Measurements from ENCODE around the gene GPR158.

Gene GPR158

DNA sequence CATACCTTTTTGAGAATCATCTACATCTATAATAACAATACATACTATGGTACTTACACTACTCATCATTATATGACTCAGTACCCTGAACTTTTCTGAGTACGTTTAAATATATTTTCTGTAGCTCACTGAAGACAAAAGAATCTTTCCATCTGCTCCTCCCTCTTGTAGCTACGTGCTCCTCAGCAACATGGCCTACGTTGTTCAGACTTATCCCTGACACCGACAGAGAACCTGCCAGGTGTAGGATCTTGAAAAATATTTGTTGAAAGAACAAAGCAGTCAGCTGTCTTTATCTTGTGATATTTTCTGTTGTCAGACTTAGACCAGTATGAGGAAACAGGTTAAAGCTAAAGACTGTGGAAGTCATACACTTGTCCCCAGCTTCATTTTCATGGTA, 403.3 kb downstream of the GPR158 start:
- no peak for DNase-seq (ENCODE audit: low read depth in 2 of 2)

GRCh38 chr10:25582961-25583360, 408.2 kb downstream of the GPR158 start:
- DNase-seq (ENCODE audit: low read depth in 2 of 2), result no peak

GRCh38 chr10:25600651-25601050, 425.9 kb downstream of the GPR158 start:
- no peak for DNase-seq (ENCODE audit: low read depth in 2 of 2)

DNA sequence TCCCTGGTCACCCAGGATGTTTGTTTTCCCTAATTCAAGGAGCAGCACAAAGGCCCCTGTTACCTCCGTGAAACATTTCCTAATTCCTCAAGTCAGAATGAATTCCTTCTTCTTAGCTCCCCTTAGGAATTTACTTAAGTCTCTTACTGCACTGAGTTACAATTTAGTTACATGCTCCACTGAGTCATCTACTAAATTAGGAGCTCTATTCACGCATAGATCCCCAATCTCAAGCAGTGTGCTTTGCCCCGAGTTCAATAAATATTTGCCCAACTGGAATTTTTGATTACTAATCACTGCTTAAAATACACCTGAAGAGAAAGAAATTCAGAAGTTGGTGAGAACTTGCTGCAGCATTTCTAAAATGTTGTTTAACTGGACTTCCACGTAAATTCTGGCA, 429.8 kb downstream of the GPR158 start:
- no peak for DNase-seq (ENCODE audit: low read depth in 2 of 2)

GRCh38 chr10:25614652-25615051, 439.9 kb downstream of the GPR158 start:
- no peak for DNase-seq (ENCODE audit: low read depth in 2 of 2)

DNA sequence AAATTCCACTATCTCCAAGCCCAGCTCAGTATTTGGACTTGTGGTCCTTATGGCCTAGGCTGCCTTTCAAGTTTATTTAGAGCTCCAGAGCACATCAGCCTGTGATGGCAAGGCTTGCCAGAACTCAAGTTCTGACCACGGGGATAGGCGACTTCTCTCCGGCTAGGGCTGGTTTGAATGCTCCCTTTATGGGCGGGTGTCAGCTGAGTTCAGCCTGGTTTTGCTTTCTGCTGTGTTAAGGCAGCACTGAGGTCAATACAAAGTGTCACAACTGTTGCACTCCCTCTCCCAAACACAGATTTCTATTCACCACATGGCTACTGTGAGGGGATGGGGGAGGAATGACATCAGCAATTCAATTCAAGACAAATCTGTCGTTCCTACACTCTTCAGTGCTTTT, 441.1 kb downstream of the GPR158 start:
- no peak for DNase-seq (ENCODE audit: low read depth in 2 of 2)

GRCh38 chr10:25616903-25617592, 442.2 kb downstream of the GPR158 start:
- no peak for DNase-seq (ENCODE audit: low read depth in 2 of 2)

GRCh38 chr10:25627606-25628005, 452.8 kb downstream of the GPR158 start:
- no peak for DNase-seq (ENCODE audit: low read depth in 2 of 2)

GRCh38 chr10:25629333-25629732, 454.5 kb downstream of the GPR158 start:
- DNase-seq (ENCODE audit: low read depth in 2 of 2), result no peak

GRCh38 chr10:25631471-25631870, 456.7 kb downstream of the GPR158 start:
- no peak for DNase-seq (ENCODE audit: low read depth in 2 of 2)

GRCh38 chr10:25632802-25633201, 458.0 kb downstream of the GPR158 start:
- no peak for DNase-seq (ENCODE audit: low read depth in 2 of 2)

GRCh38 chr10:25633542-25633941, 458.7 kb downstream of the GPR158 start:
- no peak for DNase-seq (ENCODE audit: low read depth in 2 of 2)

GRCh38 chr10:25639646-25640045, 464.8 kb downstream of the GPR158 start:
- DNase-seq (ENCODE audit: low read depth in 2 of 2), result no peak

DNA sequence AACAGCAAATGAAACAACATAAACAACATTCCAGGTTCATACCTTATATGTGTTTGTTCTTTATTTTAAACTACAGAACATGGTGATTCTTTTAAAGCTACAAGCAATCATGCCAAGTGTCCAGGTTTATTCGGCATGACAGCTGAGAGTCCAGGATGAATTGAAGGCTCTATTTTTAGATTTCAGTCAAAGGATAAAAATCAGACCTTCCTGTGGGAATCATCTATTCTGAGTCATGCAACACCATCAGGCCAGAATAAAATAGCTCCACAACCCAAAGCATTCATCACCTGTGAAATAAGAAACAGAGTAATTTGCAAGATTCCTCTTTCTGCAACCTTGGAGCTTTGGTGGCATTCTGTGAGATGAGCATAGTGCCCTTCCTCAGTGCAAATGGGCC, 466.8 kb downstream of the GPR158 start:
- DNase-seq (ENCODE audit: low read depth in 2 of 2), result no peak

- DNase-seq (ENCODE audit: low read depth in 2 of 2), result no peak
These were observed 467.9 kb downstream of the GPR158 start for GRCh38 chr10:25642721-25643120.

DNA sequence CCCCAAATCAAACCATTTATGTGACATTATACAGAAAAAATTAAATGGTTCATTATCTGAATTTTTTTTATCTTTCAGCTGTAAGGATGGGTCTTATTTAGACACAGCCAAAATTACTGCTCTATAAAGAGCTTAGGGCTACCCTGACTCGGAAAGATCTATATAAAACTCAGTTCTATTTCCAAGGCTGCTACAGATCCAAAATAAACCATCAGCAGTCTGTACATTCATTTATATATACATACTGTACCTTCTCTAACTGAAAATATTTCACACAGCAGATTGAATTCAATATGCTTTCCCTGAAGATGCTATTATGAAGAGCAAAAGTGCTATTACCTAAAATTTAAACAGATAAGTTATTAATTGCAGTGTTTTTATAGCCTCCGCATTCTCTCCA, 471.6 kb downstream of the GPR158 start:
- DNase-seq (ENCODE audit: low read depth in 2 of 2), result no peak

DNA sequence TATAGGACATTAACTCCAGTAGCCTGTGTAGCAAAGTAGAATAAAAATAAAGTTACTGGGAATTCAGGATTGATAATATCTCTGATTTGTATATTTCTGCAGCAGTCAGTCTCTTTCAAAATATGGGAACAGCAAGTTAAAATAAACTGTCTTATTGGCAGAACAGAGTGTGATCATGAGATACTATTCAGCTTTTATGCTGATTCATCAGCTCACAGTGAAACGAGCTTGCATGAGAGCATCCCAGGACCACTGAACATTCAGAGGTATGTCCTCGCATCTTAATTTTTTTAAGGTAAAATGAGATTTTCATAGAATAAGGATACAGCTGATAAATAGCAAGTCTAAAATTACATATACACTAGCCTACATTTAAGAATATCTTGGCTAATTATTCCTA, 476.7 kb downstream of the GPR158 start:
- no peak for DNase-seq (ENCODE audit: low read depth in 2 of 2)
